OCI-M2 (cell line): ENCODE measurements around the gene SLC6A5.
A peak's percentile ranks its signal among the peaks of the same experiment; 100 is the strongest.

Experiments used
- DNase-seq: peaks from one replicate; lab custom pipeline; 2025; ENCODE audit not compliant: unreplicated experiment; lab: John Stamatoyannopoulos, UW

SLC6A5 gene

GRCh38 chr11:20596205-20597153 lies 2.9 kb upstream of the SLC6A5 start:
- no peak for DNase-seq

GRCh38 chr11:20597154-20597679 lies 2.2 kb upstream of the SLC6A5 start:
- no peak for DNase-seq

- no peak for DNase-seq
Observed at GRCh38 chr11:20597680-20598484, 1.5 kb upstream of the SLC6A5 start.

- DNase-seq = no peak
Observed at GRCh38 chr11:20598492-20598891, 916 bp upstream of the SLC6A5 start.

GRCh38 chr11:20600020-20600346 lies 575 bp downstream of the SLC6A5 start:
- DNase-seq = no peak

- DNase-seq = no peak
Observed at GRCh38 chr11:20600551-20600950, 1.1 kb downstream of the SLC6A5 start.

- DNase-seq = no peak
Observed at GRCh38 chr11:20601221-20601914, 2.0 kb downstream of the SLC6A5 start.

- no peak for DNase-seq
Observed at GRCh38 chr11:20604295-20604803, 4.9 kb downstream of the SLC6A5 start.

GRCh38 chr11:20604864-20605601 lies 5.6 kb downstream of the SLC6A5 start:
- DNase-seq = no peak

- no peak for DNase-seq
Observed at GRCh38 chr11:20605602-20606091, 6.2 kb downstream of the SLC6A5 start.

- no peak for DNase-seq
Observed at GRCh38 chr11:20608934-20609333, 9.5 kb downstream of the SLC6A5 start.

GRCh38 chr11:20609727-20610707 lies 10.6 kb downstream of the SLC6A5 start:
- DNase-seq = peak; percentile 21

GRCh38 chr11:20610825-20611224 lies 11.4 kb downstream of the SLC6A5 start:
- no peak for DNase-seq

- no peak for DNase-seq
Observed at GRCh38 chr11:20611445-20611844, 12.0 kb downstream of the SLC6A5 start.

GRCh38 chr11:20611892-20612291 lies 12.5 kb downstream of the SLC6A5 start:
- DNase-seq = no peak

- DNase-seq = no peak
Observed at GRCh38 chr11:20612416-20612815, 13.0 kb downstream of the SLC6A5 start.

GRCh38 chr11:20616920-20617319 lies 17.5 kb downstream of the SLC6A5 start:
- DNase-seq = no peak

- DNase-seq = no peak
Observed at GRCh38 chr11:20617346-20618005, 18.1 kb downstream of the SLC6A5 start.
